ENCODE data around the gene QRICH1. TPM values are rescaled to one million over a fixed set of nuclear protein-coding genes. Genes with fewer than 3 reads are reported as not detected.

QRICH1 gene
- total RNA-seq, 1 donor from 2014 or later: 77.5 TPM

GRCh38 chr3:49119036-49119435 lies 25.2 kb upstream of the QRICH1 start:
- Mint-ChIP-seq H3K4me3 (ENCODE audit: unreplicated experiment) (no peak overlapping the region), H3K4me1 (ENCODE audit: low read depth) (peaks cover 6% of the 10 kb centered on the region), H3K27ac (ENCODE audit: unreplicated experiment) (peak overlapping the region; percentile 41), H3K27me3 (ENCODE audit: low read depth) (no peaks in the 10 kb centered on the region), H3K36me3 (ENCODE audit: low read depth) (peaks cover 33% of the 10 kb centered on the region), H3K9me3 (ENCODE audit: low read depth) (no peaks in the 10 kb centered on the region)
- TF ChIP-seq, protein P1, sequence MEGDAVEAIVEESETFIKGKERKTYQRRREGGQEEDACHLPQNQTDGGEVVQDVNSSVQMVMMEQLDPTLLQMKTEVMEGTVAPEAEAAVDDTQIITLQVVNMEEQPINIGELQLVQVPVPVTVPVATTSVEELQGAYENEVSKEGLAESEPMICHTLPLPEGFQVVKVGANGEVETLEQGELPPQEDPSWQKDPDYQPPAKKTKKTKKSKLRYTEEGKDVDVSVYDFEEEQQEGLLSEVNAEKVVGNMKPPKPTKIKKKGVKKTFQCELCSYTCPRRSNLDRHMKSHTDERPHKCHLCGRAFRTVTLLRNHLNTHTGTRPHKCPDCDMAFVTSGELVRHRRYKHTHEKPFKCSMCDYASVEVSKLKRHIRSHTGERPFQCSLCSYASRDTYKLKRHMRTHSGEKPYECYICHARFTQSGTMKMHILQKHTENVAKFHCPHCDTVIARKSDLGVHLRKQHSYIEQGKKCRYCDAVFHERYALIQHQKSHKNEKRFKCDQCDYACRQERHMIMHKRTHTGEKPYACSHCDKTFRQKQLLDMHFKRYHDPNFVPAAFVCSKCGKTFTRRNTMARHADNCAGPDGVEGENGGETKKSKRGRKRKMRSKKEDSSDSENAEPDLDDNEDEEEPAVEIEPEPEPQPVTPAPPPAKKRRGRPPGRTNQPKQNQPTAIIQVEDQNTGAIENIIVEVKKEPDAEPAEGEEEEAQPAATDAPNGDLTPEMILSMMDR (IDR thresholded peaks at IDR 0.05): no peak
- DNase-seq (ENCODE audit: low spot score): no peak

DNA sequence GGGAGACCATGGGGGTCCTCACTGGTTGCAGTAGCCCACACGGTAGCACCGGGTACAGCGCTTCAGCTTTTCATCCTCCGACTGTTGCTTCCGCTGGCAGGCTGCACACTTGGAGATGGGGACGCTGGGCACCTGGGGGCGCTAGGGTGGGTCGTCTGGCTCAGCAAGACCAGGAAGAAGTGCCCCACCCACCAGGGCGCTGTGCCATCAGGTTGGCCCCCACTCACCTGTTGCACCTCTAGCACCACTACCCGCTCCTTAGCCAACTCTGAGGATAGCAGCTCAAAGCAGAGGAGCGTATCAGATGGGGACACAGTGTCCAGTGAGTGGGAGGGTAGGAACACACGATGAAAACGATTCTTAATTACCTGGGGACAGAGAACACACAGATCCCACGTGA lies 18.4 kb upstream of the QRICH1 start:
- DNase-seq (ENCODE audit: low spot score): no peak
- no peaks in the 10 kb centered on the region for H3K9me3 Mint-ChIP-seq (ENCODE audit: low read depth)
- peaks cover 33% of the 10 kb centered on the region for H3K36me3 Mint-ChIP-seq (ENCODE audit: low read depth)
- TF ChIP-seq, protein P1 (IDR thresholded peaks at IDR 0.05): no peak
- H3K4me3 Mint-ChIP-seq (ENCODE audit: unreplicated experiment): no peak overlapping the region
- no peak overlapping the region for H3K27ac Mint-ChIP-seq (ENCODE audit: unreplicated experiment)
- no peaks in the 10 kb centered on the region for H3K4me1 Mint-ChIP-seq (ENCODE audit: low read depth)
- no peaks in the 10 kb centered on the region for H3K27me3 Mint-ChIP-seq (ENCODE audit: low read depth)

DNA sequence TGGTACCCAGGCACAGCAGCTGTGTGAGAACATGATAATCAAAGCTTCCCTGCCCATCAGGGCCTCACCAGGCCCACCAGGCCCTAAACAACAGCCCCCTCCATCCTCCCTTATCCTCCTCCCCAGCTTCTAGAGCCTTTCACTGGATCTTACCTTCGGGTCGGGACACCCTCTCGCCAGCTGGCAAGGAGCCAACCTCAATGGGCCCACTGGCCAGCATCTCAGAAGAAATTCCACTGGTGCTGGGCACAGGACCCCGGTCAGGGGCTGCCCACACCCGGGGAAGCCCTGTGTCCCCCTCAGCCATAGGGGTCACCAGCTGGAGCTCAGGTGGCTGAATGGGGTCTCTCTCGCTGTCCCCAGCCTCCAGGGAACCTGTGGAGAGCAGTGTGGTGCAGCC lies 17.5 kb upstream of the QRICH1 start:
- Mint-ChIP-seq H3K4me3 (ENCODE audit: unreplicated experiment) (no peak overlapping the region), H3K4me1 (ENCODE audit: low read depth) (no peaks in the 10 kb centered on the region), H3K27me3 (ENCODE audit: low read depth) (no peaks in the 10 kb centered on the region), H3K36me3 (ENCODE audit: low read depth) (peaks cover 29% of the 10 kb centered on the region), H3K9me3 (ENCODE audit: low read depth) (no peaks in the 10 kb centered on the region), H3K27ac (ENCODE audit: unreplicated experiment) (no peak overlapping the region)
- no peak for DNase-seq (ENCODE audit: low spot score)
- TF ChIP-seq, protein P1 (IDR thresholded peaks at IDR 0.05): no peak

- Mint-ChIP-seq H3K27ac (ENCODE audit: unreplicated experiment) (no peak overlapping the region), H3K4me1 (ENCODE audit: low read depth) (peaks cover 3% of the 10 kb centered on the region), H3K36me3 (ENCODE audit: low read depth) (peaks cover 23% of the 10 kb centered on the region), H3K27me3 (ENCODE audit: low read depth) (no peaks in the 10 kb centered on the region), H3K4me3 (ENCODE audit: unreplicated experiment) (no peak overlapping the region), H3K9me3 (ENCODE audit: low read depth) (no peaks in the 10 kb centered on the region)
- TF ChIP-seq, protein P1 (IDR thresholded peaks at IDR 0.05): no peak
- no peak for DNase-seq (ENCODE audit: low spot score)
These were observed 16.9 kb upstream of the QRICH1 start for GRCh38 chr3:49110780-49111179.

- no peak overlapping the region for H3K27ac Mint-ChIP-seq (ENCODE audit: unreplicated experiment)
- TF ChIP-seq, protein P1 (IDR thresholded peaks at IDR 0.05): no peak
- no peaks in the 10 kb centered on the region for H3K9me3 Mint-ChIP-seq (ENCODE audit: low read depth)
- H3K27me3 Mint-ChIP-seq (ENCODE audit: low read depth): no peaks in the 10 kb centered on the region
- H3K36me3 Mint-ChIP-seq (ENCODE audit: low read depth): peaks cover 11% of the 10 kb centered on the region
- peaks cover 26% of the 10 kb centered on the region for H3K4me1 Mint-ChIP-seq (ENCODE audit: low read depth)
- H3K4me3 Mint-ChIP-seq (ENCODE audit: unreplicated experiment): no peak overlapping the region
- no peak for DNase-seq (ENCODE audit: low spot score)
These were observed 14.5 kb upstream of the QRICH1 start for GRCh38 chr3:49108346-49108745.

Measured in chondrocyte (in vitro differentiated cells).